Panc1 (cell line): ENCODE data around the gene LIPC. TPM values are rescaled to one million over a fixed set of nuclear protein-coding genes. Genes with fewer than 3 reads are reported as not detected.

Experiments
- ATAC-seq: fragments of 200-7000 bp; cut with Tn5 transposase; 2 replicates; pipeline ENCODE4 v1.9.1; 2020; ENCODE audit warnings: mild to moderate bottlenecking, moderate library complexity
- BruUV-seq: library from RNA; stranded (reverse); fragments of 400-500 nt; replicated peaks from 2 replicates; lab custom pipeline; 2021; lab: Mats Ljungman, UMichigan
- CTCF ChIA-PET: fragments of 300-600 bp; sonication (Branson Sonifier 250); formaldehyde crosslinking; loops from one replicate; lab custom pipeline; 2022; ENCODE audit warnings: antibody characterized with exemption; lab: Charles Lee
- POLR2A ChIA-PET: fragments of 300-600 bp; sonication (Branson Sonifier 250); formaldehyde crosslinking; loops from one replicate; lab custom pipeline; 2022; ENCODE audit warnings: antibody characterized with exemption; lab: Charles Lee
- DNase-seq: peaks from one replicate; pipeline ENCODE4 v3.0.0-alpha.2; 2010; ENCODE audit warnings: low read depth, low spot score
- H3K27ac ChIP-seq: 2 replicates; pipeline ENCODE4 v1.5.1; 2011; ENCODE audit warnings: mild to moderate bottlenecking, low read length, inconsistent platforms
- H3K27me3 ChIP-seq: fragments of 200-500 bp; sonication (Bioruptor generic); 2 replicates; pipeline ENCODE4 v1.6.0; 2014; ENCODE audit warnings: low read length, inconsistent platforms; ENCODE audit not compliant: control insufficient read depth, insufficient read depth
- H3K36me3 ChIP-seq: fragments of 200-500 bp; sonication (Bioruptor generic); 2 replicates; pipeline ENCODE4 v1.5.1; 2014; ENCODE audit warnings: inconsistent platforms, mild to moderate bottlenecking, low read length, moderate library complexity; ENCODE audit not compliant: control insufficient read depth, insufficient read depth
- H3K4me1 ChIP-seq: 2 replicates; pipeline ENCODE4 v1.5.1; 2011; ENCODE audit warnings: inconsistent platforms, mild to moderate bottlenecking, low read length, moderate library complexity; ENCODE audit not compliant: control insufficient read depth, insufficient read depth
- H3K4me3 ChIP-seq, 2 experiments: 2 replicates each; pipeline ENCODE4 v1.5.1; 2011 to 2012; ENCODE audit warnings: low read depth in 2 of 2, low read length in 2 of 2, mild to moderate bottlenecking in 2 of 2, inconsistent platforms in 1 of 2, moderate library complexity in 1 of 2
- H3K9me3 ChIP-seq: fragments of 200-500 bp; sonication (Bioruptor generic); 2 replicates; pipeline ENCODE4 v1.5.1; 2014; ENCODE audit warnings: low read depth, mild to moderate bottlenecking, inconsistent platforms, low read length, moderate library complexity; ENCODE audit not compliant: control insufficient read depth, insufficient read depth
- CTCF ChIP-seq: fragments of 450-650 bp; IDR thresholded peaks from 2 replicates; pipeline ENCODE4 v1.5.1; 2017; ENCODE audit warnings: mild to moderate bottlenecking
- POLR2AphosphoS5 ChIP-seq: IDR thresholded peaks from 2 replicates; pipeline ENCODE4 v1.6.1; 2012; ENCODE audit warnings: mild to moderate bottlenecking, low read depth, low read length, moderate library complexity
- REST ChIP-seq, 2 experiments: IDR thresholded peaks; 2 replicates each; pipeline ENCODE4 v1.6.1; 2011 to 2012; ENCODE audit warnings: low read depth in 2 of 2, control low read depth in 1 of 2, low read length in 1 of 2, mild to moderate bottlenecking in 1 of 2, moderate library complexity in 1 of 2; ENCODE audit not compliant: insufficient read depth in 1 of 2
- SIN3A ChIP-seq: IDR thresholded peaks from 2 replicates; pipeline ENCODE4 v1.6.1; 2012; ENCODE audit warnings: low read depth, mild to moderate bottlenecking, low read length, moderate library complexity, borderline replicate concordance; ENCODE audit not compliant: insufficient read depth
- TCF7L2 ChIP-seq: IDR thresholded peaks from 2 replicates; pipeline ENCODE4 v1.6.1; 2011; ENCODE audit warnings: mild to moderate bottlenecking, low read depth, low read length, inconsistent platforms
- in situ Hi-C: cut with HindIII; loops from 2 replicates; pipeline ENCODE4 v1.10.0; 2016; ENCODE audit warnings: low sequenced_read_pairs, low pct_unique_long_range_greater_than_20kb
- intact Hi-C: fragments of 100-400 bp; cut with micrococcal nuclease; formaldehyde crosslinking; loops from one replicate; pipeline ENCODE4 v1.10.0; 2022; ENCODE audit not compliant: unreplicated experiment
- total RNA-seq: library from RNA; stranded (reverse); gene quantifications from one replicate; pipeline ENCODE4 v1.2.1, GENCODE V29; 2021; ENCODE audit not compliant: unreplicated experiment

The LIPC gene
- total RNA-seq, 1 experiment from 2014 or later: not detected

GRCh38 chr15:58398071-58398470, 33.7 kb upstream of the LIPC start:
- no peak for ATAC-seq
- no peak overlapping the region for H3K4me3 ChIP-seq
- CTCF ChIA-PET: no interaction called here
- POLR2A ChIA-PET: no interaction called here
- no peaks in the 10 kb centered on the region for H3K27me3 ChIP-seq
- H3K27ac ChIP-seq: no peak overlapping the region
- DNase-seq: no peak
- no TSS peak for BruUV-seq
- TF ChIP-seq CTCF: no peak
- no peak for TF ChIP-seq POLR2AphosphoS5
- TF ChIP-seq REST (IDR thresholded peaks at IDR 0.05; ENCODE audit: insufficient read depth in 1 of 2, low read depth in 2 of 2, low read length in 1 of 2): no peak
- no peak for TF ChIP-seq TCF7L2
- no peak for TF ChIP-seq SIN3A
- intact Hi-C loops (no loop called here), in situ Hi-C loops (no loop called here)
- H3K9me3 ChIP-seq: no peaks in the 10 kb centered on the region
- H3K4me1 ChIP-seq: no peaks in the 10 kb centered on the region
- H3K36me3 ChIP-seq: no peaks in the 10 kb centered on the region

DNA sequence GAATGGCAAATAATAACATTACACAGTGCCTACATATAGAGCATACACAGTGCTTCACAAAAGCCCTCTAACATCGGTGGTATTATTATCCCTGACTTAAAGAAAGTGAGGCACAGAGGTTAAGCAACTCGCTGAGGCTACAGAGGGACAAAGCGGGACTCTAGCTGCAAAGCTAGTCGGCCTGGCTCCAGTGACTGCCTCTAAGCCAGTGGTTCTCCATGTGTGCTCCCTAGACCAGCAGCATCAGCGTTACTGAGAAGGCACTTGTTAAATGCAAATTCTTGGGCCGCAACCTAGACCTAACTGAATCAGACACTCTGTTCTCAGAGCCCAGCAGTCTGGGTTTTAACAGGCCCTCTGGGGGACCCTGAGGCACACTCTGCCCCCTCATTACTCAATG, 33.1 kb upstream of the LIPC start:
- POLR2A ChIA-PET: no interaction called here
- in situ Hi-C loops: no loop called here

More for the DNA sequence above, 33.1 kb upstream of the LIPC start:
- CTCF ChIA-PET: no interaction called here
- Histone ChIP-seq H3K4me3 (no peak overlapping the region), H3K27ac (no peak overlapping the region), H3K9me3 (no peaks in the 10 kb centered on the region), H3K36me3 (no peaks in the 10 kb centered on the region), H3K27me3 (no peaks in the 10 kb centered on the region), H3K4me1 (no peaks in the 10 kb centered on the region)
- no TSS peak for BruUV-seq
- ATAC-seq (no peak), DNase-seq (no peak)
- intact Hi-C loops: no loop called here
- no peak for TF ChIP-seq SIN3A
- no peak for TF ChIP-seq CTCF
- TF ChIP-seq TCF7L2: no peak
- TF ChIP-seq POLR2AphosphoS5: no peak
- no peak for TF ChIP-seq REST (IDR thresholded peaks at IDR 0.05; ENCODE audit: insufficient read depth in 1 of 2, low read depth in 2 of 2, low read length in 1 of 2)
